Fibroblast of skin of back (primary cell): Measurements from ENCODE around the gene TJP3.
A peak's percentile ranks its signal among the peaks of the same experiment; 100 is the strongest.

Source experiments
- DNase-seq: peaks from one replicate; pipeline ENCODE4 v3.0.0-alpha.2; 2013

Gene TJP3

DNA sequence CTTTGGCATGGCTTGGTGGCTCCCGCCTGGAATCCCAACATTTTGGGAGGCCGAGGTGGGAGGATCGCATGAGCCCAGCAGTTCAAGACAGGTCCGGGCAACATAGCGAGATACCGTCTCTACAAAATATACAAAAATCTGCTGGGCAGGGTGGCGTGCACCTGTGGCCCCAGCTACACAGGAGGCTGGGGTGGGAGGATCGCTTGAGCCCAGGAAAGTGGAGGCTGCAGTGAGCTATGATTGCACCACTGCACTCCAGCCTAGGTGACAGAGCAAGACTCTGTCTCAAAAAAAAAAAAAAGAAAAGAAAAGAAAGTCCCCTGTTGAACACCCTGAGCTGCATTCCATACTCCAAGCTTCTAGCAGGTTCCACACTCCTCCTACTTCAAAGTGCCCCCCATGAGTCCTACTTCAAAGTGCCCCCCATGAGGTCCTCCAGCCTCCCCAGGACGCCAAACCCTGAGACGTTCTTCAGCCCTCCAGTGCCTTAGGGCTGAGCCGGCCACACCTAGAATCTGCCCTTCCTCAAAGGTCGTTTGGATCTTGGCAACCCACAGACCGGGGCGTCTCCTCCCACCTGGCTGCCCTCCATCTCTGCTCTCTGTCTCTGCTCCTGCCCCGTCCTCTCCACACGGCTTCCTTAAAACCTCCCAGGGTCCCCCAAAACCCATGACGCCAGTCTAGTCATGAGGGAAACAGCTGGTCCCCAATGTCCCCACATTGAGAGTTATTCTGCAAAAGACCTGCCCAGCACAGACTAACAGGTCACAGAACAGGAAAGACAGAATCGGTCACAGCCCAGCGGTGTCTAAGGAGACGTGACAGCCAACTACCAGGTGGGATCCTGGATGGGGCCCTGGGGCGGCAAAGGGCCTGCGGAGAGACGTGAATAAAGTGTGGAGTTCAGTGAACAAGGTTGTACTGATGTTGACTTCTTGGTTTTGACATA, 4.8 kb downstream of the TJP3 start:
- DNase-seq, result no peak

DNA sequence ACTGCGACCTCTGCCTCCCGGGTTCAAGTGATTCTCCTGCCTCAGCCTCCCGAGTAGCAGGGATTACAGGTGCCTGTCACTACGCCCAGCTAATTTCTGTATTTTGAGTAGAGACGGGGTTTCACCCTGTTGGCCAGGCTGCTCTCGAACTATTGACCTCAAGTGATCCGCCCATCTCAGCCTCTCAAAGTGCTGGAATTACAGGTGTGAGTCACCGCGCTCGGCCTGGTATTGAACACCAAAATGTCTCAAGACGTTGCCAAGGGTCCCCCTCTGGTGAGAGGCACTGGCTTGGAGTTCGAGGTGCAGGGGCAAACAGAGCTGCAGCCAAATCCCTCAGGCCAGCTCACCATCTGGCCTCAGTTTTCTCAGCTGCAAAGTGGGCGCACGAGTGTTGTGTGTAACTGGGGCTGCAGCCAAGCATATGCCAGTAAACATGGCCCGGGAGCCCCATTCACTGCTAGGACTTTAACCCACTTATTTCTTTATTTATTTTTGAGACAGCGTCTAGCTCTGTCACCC, 8.0 kb downstream of the TJP3 start:
- no peak for DNase-seq

DNA sequence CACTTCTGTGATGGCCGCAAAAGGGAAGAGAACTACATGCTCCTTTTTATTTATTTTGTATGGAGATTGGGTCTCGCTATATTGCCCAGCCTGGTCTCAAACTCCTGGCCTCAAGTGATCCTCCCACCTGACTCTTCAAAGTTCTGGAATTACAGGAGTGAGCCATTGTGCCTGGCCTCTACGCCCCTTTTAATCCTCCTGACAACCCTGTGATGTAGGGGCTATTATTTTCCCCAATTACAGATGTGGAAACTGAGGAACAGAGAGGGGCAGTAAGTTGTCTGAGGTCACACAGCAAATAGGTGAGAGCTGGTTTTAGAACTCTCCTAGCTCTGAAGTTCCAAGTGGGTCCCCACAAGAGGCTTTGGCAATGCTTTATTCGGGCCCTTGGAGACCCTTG, 11.7 kb downstream of the TJP3 start:
- no peak for DNase-seq

DNA sequence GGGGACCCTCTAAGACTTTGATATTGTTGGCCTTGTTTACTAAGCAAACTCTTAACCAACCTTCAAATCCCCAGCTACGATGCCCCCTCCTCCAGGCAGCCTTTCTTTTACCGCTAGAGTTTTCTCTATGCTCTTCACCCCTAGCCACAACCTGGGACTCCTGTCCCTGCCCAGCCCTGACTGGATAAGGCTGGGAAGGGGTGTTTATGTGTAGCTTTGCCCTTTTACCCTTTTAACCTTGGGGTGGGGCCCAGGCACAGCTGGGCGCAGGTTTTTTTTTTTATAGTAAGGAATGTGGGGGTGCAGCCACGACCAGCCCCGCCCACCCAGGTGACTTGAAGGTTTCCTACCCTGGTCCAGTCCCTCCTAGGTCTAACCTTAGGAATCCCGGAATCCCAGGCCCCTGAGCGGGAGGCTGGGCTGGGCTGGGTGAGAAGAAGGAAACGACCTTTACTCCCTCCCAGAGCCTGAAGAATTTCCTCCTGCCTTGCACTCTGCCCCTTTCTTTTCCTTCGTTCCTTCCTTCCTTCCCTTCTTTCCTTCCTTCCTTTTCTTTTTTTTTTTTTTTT, 12.2 kb downstream of the TJP3 start:
- DNase-seq, result no peak

DNA sequence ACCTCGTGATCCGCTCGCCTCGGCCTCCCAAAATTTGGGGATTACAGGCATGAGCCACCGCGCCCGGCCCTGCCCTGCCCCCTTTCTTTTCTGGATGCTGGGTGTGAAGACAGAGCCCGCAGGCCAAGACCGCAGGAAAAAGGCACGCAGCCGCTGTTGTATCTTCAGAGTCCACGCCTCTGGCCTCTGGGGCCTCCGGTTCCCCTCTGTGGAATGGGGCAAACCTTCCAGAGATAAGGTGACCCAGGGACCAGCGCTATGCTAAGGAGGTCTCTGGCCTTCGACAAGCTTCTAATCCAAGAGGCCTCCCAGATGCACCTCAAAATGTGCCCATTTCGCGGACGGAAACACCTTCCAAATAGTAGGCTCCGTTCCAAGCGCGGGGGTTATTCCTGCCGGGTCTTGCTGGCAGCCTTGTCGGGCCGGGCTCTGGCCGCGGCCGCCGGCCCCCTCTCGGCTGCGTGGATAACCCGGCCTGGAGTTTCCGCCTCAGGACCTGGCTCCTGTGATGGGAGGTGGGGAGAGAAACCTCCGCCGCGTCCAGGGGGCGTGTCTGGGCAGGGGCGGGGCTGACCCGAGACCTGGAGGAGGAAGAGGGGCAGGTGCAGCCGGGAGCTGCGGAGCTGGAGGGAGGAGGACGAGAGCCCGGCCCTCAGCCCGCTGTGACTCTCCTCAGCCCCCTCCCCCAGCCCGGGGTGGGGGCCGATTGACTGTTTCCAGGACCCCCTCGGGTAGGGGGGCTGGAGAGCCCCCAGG, 13.1 kb downstream of the TJP3 start:
- DNase-seq, result peak; percentile 77

DNA sequence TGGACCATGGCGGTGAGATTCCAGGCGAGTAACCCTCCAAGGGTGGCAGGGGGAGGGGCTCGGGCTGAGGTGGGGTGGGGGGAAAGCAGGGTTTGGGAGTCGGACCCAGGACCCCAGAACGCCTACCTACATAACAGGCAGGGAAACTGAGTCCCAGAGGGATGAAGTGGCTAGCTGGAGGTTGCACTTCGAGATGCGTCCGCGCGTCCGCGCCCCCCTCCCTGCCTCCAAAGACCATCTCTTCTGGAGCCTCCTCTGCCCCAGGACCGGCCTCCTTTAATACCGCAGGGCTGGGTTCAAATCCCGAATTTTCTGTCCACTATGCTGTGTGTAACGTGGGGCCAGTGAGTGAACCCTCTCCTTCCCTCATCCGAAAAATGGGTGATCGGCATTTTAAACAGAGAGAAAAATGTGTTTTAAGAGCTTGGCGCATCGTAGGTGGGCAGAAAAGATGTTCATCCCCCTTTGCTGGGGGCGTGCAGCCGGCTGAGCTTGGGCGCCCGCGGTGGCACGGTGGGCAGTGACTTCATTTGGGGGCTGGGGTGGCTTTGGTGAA, 13.8 kb downstream of the TJP3 start:
- DNase-seq, result no peak

DNA sequence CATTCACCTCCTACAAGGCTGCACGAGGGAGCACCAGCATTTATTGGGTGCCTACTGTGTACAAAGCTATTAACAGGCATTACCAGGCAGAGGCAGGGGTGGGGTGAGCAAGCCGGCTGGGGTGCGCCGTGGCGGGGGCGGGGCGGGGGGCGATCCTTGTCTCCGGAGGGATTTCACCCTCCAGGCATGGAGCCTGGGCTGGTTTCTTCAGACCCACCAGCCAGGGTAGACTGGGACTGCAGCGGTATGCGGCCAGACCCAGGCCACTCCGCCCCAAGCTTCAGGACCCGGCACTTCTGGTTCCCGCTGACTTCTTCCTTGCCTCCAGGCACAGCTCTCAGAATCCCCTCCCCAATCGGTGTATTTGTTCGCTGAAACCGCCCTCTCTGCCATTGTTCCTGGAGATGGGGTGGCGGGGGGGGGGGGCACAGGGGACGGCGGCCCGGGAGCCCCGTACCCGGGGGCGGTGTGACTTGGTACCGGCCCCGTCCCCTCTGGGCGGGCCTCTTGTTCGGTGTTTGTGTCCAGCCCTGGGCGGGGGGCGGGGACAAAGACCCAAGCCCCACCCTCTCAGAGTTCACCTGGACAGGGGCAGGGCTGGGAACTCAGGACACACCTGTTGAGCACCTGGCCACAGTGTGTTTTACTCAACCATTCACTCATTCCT, 14.4 kb downstream of the TJP3 start:
- no peak for DNase-seq

DNA sequence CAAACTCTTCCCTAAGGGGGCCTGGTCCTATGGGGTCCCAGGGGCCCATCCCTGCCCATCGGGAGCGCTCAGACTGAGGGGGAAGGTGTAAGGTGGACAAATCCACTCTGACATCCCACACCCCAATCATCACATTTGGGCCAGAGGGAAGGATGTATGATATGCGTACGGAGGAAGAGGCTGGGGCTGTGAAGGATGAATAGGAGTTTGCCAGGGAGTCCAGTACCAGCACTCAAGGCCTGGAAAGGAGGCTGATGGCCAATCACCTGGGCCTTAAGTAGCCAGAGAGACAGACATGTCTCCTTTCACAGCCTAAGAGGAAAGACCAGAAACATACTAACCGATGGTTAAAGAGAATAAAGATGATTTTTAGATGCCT, 14.9 kb downstream of the TJP3 start:
- no peak for DNase-seq

DNA sequence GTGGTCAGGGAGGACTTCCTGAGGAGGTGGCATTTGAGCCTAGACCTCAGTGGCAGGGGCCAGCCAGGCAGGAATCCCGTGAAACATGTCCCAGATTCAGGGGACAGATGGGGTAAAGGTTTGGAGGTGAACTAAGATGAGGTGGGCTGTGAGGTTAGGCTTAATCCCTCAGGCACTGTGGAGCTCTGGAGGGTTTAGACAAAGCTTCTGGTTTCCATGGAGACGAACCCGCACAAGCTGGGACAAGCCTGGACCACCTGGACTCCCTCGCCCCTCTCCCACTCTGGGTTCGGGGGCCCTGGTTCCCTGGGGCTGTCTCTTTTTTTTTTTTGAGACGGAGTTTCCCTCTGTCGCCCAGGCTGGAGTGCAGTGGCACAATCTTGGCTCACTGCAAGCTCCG, 15.7 kb downstream of the TJP3 start:
- DNase-seq, result no peak

DNA sequence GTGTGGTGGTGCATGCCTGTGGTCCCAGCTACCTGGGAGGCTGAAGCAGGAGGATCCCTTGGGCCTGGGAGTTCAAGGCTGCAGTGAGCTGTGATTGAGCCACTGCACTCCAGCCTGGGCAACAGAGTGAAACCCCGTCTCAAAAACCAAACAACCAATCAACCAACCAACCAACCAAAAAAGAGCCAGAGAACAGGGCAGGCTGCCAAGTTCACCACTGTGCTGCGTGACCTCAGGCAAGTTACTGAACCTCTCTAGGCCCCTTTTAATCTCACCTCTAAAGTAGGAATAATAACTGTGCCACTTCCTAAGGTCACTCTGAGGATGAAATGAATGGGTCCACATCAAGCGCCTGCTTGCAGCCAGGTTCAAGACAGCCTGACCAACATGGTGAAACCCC, 16.9 kb downstream of the TJP3 start:
- DNase-seq, result no peak

DNA sequence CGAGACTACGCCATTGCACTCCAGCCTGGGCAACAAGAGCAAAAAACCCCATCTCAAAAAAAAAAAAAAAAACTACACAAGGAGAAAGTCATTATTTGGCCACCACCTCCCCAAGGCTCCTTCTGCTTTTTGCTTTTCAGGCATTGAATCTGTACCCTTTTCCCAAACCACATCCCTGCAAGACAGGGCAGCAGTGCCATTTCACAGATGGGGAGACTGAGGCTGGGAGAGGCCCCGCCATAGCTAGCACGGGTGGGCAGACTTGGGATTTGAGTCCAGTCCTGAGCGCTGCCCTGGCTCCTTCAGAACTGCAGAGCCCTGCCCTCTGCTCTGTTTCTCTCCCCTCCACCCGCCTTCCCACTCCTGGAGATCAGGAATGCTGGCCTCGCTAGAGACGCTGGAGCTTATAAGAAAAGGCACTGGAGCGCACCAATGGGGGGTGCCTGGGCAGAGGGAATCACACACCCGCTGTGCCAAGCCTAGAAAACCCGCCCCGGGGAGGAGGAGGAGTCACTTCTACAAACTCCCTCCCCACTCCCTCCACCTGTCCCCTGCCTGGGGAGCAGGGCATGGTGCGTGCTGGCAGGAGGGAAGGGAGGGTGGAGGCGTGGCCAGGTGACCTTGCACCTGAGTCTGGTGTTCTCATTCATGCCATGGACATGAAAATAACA, 17.6 kb downstream of the TJP3 start:
- peak; percentile 23 for DNase-seq

DNA sequence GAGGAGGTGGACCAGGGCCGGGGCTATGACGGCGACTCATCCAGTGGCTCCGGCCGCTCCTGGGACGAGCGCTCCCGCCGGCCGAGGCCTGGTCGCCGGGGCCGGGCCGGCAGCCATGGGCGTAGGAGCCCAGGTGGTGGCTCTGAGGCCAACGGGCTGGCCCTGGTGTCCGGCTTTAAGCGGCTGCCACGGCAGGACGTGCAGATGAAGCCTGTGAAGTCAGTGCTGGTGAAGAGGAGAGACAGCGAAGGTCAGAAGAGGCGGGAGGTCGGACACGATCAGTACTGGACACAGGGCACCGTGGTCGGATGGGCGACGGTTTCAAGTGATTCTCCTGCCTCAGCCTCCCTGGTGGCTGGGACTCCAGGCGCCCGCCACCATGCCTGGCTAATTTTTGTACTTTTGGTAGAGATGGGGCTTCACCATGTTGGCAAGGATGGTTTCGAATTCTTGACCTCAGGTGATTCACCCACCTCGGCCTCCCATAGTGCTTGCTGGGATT, 22.3 kb downstream of the TJP3 start:
- no peak for DNase-seq

DNA sequence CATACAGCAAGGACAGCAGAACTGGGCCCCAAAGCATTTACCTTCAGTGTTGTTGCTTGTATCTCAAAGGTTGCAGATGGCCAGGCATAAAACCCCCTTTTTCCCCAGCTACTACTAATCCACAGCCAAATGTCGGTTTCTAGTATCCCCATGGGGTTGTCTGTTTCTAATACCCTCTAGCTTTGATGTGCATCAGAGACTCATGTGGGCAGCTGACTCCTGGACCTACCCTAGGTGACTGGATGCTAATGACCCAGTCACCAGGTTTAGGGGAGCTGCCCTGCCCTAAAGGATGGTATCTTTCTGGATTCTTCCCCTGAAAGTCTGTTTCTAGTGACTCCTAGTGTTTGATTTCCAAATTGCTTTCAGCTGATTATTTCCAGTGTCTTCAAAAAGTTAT, 23.9 kb downstream of the TJP3 start:
- DNase-seq, result no peak

DNA sequence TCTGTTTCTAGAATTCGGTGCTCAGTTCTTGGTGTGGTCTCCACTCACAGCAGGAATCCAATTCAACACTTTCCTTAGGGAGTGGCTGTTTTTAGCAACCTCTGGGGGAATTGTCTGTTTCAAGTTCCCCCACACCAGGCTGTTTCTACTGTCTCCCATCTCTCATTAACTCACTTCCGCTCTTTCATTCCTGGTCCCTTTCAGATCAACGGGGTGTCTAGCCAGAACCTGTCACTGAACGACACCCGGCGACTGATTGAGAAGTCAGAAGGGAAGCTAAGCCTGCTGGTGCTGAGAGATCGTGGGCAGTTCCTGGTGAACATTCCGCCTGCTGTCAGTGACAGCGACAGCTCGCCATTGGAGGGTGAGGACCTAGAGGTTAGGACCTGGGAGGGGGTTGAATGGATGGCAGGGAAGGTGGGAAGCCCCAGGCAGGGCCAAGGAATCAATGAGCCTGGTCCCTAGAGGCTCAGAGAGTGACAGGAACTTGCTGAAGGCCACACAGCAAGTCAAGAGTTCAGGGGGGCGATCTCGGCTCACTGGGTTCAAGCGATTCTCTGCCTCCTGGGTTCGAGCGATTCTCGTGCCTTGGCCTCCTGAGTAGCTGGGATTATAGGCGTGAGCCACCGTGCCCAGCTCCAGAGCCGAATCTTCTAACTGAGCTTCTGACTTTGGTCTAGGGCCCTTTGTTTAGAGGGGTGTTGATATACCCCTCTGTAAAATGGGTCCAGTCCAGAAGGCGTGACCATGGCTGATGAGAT, 25.5 kb downstream of the TJP3 start:
- no peak for DNase-seq

DNA sequence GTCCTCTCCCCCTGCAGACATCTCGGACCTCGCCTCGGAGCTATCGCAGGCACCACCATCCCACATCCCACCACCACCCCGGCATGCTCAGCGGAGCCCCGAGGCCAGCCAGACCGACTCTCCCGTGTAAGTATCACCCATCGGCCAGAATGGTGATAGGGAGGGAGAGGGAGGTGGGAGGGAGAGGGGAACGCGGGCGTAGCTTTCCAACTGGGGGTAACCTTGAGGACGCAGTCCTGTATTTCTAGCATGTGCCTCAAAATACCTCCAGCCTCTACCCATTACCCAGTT, 26.1 kb downstream of the TJP3 start:
- no peak for DNase-seq

DNA sequence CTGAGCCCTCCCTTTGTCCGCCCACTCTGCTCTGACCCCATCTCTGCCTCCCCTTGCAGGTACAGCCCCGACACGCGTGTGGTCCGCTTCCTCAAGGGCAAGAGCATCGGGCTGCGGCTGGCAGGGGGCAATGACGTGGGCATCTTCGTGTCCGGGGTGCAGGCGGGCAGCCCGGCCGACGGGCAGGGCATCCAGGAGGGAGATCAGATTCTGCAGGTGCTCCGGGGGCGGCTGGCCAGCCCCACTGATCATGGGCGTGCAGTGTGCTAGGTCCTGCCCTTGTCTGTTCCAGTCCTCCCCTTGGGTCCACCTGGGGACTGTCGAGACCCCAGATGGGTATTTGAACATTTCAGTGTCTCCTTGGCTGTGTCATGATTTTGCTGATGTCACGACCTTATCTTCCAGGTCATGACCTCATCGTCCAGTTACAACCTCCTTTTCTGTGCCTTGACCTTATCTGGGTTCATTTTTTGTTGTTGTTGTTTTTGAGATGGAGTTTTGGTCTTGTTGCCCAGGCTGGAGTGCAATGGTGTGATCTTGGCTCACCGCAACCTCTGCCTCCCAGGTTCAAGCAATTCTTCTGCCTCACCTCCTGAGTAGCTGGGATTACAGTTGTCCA, 28.0 kb downstream of the TJP3 start:
- no peak for DNase-seq

DNA sequence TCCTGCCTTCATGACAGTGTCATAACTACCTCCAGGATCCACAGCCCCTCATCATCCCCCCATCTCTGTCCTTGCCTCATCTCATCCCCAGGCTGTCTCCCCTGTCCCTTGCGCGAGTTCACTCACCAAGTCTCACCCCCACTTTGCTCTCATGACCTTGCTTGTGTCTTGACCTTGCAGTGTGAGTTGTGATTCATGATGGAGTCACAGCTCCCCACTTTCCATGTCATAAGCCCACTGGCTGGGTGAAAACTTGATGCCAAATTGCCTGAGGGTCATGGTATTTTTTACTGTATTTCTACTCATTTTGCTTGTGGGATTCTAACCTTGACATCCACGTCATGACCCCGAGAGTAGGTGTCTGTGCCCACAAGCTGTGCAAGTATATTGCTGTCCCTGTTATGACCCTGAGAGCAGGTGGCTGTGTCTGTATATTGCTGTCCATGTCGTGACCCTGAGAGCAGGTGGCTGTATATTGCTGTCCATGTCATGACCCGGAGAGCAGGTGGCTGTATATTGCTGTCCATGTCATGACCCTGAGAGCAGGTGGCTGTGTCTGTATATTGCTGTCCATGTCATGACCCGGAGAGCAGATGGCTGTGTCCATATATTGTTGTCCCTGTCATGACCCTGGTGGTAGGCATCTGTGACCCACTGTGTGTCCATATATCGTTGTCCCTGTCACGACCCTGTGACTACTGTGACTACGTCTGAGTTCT, 29.5 kb downstream of the TJP3 start:
- DNase-seq, result no peak

DNA sequence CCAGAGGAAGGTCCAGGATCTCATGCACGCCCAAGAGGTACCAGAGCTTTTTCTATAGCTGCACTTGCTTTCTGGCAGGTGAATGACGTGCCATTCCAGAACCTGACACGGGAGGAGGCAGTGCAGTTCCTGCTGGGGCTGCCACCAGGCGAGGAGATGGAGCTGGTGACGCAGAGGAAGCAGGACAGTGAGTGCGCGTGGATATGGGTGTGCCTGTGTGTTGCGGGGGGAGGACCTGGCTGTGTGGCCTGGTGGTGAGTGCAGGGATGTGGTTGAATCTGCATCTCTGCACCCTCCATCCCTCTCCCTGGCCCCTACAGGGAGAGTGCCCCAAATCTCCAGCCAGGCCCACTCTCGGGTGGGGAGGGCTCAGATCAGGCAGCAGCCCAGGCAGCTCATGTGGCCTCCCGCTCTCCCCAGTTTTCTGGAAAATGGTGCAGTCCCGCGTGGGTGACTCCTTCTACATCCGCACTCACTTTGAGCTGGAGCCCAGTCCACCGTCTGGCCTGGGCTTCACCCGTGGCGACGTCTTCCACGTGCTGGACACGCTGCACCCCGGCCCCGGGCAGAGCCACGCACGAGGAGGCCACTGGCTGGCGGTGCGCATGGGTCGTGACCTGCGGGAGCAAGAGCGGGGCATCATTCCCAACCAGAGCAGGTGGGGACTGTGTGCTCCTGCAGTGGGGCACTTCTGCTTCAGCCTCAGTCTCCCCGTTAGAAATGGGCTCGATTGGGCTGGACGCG, 30.5 kb downstream of the TJP3 start:
- no peak for DNase-seq

DNA sequence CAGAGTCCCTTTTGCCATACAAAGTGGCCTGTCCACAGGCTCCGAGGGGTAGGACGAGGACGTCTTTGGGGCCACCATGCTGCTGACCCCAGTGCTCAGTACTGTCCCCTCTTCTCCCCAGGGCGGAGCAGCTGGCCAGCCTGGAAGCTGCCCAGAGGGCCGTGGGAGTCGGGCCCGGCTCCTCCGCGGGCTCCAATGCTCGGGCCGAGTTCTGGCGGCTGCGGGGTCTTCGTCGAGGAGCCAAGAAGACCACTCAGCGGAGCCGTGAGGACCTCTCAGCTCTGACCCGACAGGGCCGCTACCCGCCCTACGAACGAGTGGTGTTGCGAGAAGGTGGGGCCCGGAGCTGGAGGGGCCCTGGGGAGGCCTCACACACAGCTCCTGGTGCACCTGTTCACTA, 32.2 kb downstream of the TJP3 start:
- DNase-seq, result no peak
